Measurements from ENCODE around the gene MAZ.

MAZ gene

DNA sequence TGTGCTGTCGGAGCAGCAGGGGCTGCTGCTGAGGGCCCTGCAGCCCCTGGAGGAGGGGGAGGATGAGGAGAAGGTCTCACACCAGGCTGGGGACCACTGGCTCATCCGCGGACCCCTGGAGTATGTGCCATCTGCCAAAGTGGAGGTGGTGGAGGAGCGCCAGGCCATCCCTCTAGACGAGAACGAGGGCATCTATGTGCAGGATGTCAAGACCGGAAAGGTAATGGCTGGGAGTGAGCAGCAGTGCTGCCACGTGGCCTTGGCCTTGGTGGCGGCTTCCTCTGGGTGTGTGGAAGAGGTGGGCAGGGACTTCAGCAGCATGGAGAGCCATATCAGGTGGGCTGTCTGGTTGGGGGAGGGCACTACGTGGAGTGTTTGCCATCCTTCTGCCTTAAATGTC lies 33.9 kb downstream of the MAZ start:
- DNase-seq (ENCODE audit: low read depth) = no peak
- no peak overlapping the region for H3K4me3 ChIP-seq (ENCODE audit: low read depth, low read length)
- TF ChIP-seq, protein P1, sequence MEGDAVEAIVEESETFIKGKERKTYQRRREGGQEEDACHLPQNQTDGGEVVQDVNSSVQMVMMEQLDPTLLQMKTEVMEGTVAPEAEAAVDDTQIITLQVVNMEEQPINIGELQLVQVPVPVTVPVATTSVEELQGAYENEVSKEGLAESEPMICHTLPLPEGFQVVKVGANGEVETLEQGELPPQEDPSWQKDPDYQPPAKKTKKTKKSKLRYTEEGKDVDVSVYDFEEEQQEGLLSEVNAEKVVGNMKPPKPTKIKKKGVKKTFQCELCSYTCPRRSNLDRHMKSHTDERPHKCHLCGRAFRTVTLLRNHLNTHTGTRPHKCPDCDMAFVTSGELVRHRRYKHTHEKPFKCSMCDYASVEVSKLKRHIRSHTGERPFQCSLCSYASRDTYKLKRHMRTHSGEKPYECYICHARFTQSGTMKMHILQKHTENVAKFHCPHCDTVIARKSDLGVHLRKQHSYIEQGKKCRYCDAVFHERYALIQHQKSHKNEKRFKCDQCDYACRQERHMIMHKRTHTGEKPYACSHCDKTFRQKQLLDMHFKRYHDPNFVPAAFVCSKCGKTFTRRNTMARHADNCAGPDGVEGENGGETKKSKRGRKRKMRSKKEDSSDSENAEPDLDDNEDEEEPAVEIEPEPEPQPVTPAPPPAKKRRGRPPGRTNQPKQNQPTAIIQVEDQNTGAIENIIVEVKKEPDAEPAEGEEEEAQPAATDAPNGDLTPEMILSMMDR (IDR thresholded peaks at IDR 0.05; ENCODE audit: control insufficient read depth, extremely low read depth, insufficient read depth) = no peak

DNA sequence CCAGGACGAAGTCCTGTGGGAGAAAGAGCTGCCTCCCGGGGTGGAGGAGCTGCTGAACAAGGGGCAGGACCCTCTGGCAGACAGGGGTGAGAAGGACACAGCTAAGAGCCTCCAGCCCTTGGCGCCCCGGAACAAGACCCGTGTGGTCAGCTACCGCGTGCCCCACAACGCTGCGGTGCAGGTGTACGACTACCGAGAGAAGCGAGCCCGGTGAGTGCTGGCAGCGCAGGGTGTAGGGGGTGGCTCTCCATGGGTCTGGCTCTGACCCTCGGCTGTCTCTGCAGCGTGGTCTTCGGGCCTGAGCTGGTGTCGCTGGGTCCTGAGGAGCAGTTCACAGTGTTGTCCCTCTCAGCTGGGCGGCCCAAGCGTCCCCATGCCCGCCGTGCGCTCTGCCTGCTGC lies 35.3 kb downstream of the MAZ start:
- TF ChIP-seq, protein P1 (IDR thresholded peaks at IDR 0.05; ENCODE audit: control insufficient read depth, extremely low read depth, insufficient read depth) = no peak
- no peak overlapping the region for H3K4me3 ChIP-seq (ENCODE audit: low read depth, low read length)
- DNase-seq (ENCODE audit: low read depth) = no peak

DNA sequence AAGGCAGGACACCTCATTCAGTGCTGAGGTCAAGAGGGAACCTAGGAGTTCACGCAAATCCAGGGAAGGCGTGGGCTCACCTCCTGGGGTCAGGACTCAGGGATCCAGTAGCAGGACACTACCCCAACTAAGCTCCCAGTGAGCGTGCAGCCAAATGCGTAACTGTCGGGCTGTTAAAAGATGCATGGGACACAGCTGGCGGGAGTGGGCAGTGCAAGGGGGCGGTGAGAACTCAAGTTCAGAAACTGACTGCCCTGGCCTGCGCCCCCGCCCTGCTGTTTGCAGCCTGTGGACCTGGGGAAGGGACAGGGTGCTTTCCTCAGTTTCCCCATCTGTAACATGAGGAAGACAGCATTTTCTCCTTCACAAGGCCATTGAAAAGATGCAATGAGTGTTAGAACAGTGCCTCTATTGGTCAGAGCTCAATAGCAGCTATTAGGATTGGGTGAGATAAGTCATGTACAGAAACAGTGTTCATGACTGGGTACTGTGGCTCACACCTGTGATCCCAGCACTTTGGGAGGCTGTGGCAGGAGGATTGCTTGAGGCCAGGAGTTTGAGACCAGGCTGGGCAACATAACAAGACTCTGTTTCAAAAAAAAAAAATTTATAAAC lies 36.5 kb downstream of the MAZ start:
- H3K4me3 ChIP-seq (ENCODE audit: low read depth, low read length) = no peak overlapping the region
- TF ChIP-seq, protein P1 (IDR thresholded peaks at IDR 0.05; ENCODE audit: control insufficient read depth, extremely low read depth, insufficient read depth) = no peak
- no peak for DNase-seq (ENCODE audit: low read depth)

DNA sequence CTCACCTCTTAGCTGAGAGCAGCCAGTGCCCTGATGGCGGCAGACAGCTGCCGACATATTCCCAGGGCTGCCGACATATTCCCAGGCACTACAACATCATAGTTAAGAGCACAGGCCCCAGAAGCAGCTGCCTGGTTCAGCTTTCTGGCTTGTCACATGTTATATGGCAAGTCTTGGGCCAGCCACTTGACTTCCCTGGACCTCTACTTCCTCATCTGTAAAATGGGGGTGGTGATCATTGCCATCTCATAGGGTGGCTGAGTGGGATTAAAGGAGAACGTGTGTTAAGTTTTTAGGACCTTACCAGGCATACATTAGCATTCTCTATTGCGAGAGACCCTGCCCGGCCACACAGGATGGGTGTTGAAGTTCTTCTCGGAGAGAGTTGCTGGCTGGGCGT lies 37.6 kb downstream of the MAZ start:
- TF ChIP-seq, protein P1 (IDR thresholded peaks at IDR 0.05; ENCODE audit: control insufficient read depth, extremely low read depth, insufficient read depth) = no peak
- DNase-seq (ENCODE audit: low read depth) = no peak
- H3K4me3 ChIP-seq (ENCODE audit: low read depth, low read length) = no peak overlapping the region

DNA sequence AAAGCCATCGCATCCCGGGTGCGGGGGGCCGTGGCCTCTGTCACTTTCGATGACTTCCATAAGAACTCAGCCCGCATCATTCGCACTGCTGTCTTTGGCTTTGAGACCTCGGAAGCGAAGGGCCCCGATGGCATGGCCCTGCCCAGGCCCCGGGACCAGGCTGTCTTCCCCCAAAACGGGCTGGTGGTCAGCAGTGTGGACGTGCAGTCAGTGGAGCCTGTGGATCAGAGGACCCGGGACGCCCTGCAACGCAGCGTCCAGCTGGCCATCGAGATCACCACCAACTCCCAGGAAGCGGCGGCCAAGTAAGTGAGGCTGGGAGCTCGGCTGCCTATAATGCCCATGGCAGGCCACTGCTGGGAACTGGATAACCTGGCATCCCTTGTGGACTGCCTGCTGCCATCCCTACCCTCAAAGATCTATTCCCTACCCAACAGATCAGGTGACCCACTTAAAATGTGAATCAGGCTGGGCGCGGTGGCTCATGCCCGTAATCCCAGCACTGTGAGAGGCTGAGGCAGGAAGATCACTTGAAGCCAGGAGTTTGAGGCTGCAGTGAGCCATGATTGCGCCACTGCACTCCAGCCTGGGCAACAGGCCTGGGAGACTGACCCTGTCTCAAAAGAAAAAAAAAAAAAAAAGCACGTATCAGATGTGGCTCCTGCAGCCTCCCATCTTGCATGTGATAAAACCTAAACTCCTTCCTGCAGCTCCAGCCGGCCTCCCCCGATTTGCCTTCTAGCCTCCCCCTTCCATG lies 38.4 kb downstream of the MAZ start:
- TF ChIP-seq, protein P1 (IDR thresholded peaks at IDR 0.05; ENCODE audit: control insufficient read depth, extremely low read depth, insufficient read depth) = no peak
- DNase-seq (ENCODE audit: low read depth) = no peak
- no peak overlapping the region for H3K4me3 ChIP-seq (ENCODE audit: low read depth, low read length)

DNA sequence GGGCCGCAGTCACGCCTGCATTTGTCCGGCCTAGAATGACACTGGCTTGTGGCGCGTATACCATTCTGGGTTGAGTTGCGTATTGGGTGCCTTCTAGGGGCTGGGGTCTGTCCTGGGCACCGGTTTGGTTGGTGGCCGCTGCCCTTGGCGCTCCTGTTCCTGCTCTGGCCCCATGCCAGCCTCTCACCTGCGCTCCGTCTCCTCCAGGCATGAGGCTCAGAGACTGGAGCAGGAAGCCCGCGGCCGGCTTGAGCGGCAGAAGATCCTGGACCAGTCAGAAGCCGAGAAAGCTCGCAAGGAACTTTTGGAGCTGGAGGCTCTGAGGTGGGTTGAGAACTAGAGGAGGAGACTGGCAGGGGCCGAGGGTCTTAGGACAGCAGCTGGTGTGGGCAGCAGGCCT lies 39.3 kb downstream of the MAZ start:
- TF ChIP-seq, protein P1 (IDR thresholded peaks at IDR 0.05; ENCODE audit: control insufficient read depth, extremely low read depth, insufficient read depth) = no peak
- DNase-seq (ENCODE audit: low read depth) = no peak
- H3K4me3 ChIP-seq (ENCODE audit: low read depth, low read length) = no peak overlapping the region
